ENCODE data around the gene RELN. TPM values are rescaled to one million over a fixed set of nuclear protein-coding genes. Genes with fewer than 3 reads are reported as not detected.

RELN gene
- total RNA-seq, 4 donors from 2014 or later: 1.0 to 3.5 (median 1.3) TPM

DNA sequence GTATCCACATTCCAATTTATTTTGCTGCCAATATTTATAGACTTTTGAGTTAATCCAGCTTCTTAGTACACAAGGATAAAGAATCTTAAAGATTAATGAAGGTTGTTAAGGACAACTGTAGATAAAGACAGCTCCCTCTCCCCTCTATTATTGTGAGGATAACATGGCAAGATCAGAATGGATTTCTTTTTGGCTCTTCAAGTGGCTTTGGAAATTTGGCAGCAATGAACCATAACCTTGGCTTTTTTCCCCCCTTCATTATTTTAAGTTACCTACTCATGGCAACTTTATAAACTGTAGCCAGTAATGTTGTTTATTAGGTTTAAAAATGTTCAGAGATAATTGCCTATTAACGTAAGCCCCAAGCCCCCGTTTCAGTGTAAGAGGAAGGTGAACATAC, 412.4 kb downstream of the RELN start:
- intact Hi-C loops (cut with DNase I; ENCODE audit: low total_unique reads): no loop called here
- WGBS, 2 donors: 65 to 72% methylated on average over 2 of the region's 2 CpGs
- DNase-seq (ENCODE audit: low spot score in 2 of 2): no peak
- TF ChIP-seq, protein P1, sequence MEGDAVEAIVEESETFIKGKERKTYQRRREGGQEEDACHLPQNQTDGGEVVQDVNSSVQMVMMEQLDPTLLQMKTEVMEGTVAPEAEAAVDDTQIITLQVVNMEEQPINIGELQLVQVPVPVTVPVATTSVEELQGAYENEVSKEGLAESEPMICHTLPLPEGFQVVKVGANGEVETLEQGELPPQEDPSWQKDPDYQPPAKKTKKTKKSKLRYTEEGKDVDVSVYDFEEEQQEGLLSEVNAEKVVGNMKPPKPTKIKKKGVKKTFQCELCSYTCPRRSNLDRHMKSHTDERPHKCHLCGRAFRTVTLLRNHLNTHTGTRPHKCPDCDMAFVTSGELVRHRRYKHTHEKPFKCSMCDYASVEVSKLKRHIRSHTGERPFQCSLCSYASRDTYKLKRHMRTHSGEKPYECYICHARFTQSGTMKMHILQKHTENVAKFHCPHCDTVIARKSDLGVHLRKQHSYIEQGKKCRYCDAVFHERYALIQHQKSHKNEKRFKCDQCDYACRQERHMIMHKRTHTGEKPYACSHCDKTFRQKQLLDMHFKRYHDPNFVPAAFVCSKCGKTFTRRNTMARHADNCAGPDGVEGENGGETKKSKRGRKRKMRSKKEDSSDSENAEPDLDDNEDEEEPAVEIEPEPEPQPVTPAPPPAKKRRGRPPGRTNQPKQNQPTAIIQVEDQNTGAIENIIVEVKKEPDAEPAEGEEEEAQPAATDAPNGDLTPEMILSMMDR (IDR thresholded peaks at IDR 0.05): no peak
- no peak for TF ChIP-seq POLR2A (IDR thresholded peaks at IDR 0.05)
- no peak overlapping the region for H3K4me3 ChIP-seq (ENCODE audit: low read depth, poor library complexity, severe bottlenecking)

DNA sequence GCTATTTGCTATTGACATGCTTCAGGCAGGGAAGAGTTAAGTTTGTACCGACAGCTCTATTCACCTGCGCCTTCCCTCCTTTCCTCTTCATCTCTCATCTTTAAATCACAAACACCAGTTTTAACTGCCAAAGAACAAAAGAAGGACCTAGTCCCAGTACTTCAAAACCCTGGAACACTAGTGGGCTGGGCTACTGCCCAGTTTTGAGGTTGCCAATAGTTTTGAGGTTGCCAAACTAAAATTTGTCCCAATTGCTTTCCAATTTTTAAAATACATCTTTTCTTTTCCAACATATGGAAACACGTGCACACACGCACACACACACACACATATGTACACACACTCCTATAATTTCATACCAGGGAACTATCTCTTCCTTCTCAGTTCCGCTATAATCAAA, 412.8 kb downstream of the RELN start:
- TF ChIP-seq POLR2A (IDR thresholded peaks at IDR 0.05): no peak
- TF ChIP-seq, protein P1 (IDR thresholded peaks at IDR 0.05): no peak
- intact Hi-C loops (cut with DNase I; ENCODE audit: low total_unique reads): no loop called here
- WGBS, 2 donors: 46 to 55% methylated on average over 5 of the region's 5 CpGs
- H3K4me3 ChIP-seq (ENCODE audit: low read depth, poor library complexity, severe bottlenecking): no peak overlapping the region
- no peak for DNase-seq (ENCODE audit: low spot score in 2 of 2)

DNA sequence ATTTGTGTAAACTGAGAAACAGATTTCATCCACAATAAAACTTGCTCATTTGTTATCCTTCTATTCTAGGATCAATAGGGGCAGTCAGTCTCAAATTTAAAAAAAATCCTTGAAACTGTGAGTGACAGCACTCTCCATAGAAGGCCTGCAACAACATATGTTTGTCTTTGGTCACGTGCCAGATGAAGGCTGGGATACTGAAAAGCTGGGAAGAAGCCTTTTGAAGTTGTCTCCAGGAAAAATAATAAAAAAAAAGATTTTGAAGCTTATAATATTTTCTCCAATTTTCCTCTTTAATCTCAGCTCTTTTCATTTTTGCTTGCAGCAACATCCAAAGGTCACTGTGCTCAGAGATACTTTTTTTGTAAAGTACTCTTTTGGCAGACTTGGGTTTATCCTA, 414.9 kb downstream of the RELN start:
- intact Hi-C loops (cut with DNase I; ENCODE audit: low total_unique reads): no loop called here
- WGBS, 2 donors: 33 to 38% methylated on average over 1 of the region's 1 CpG
- DNase-seq (ENCODE audit: low spot score in 2 of 2): no peak
- TF ChIP-seq POLR2A (IDR thresholded peaks at IDR 0.05): no peak
- no peak overlapping the region for H3K4me3 ChIP-seq (ENCODE audit: low read depth, poor library complexity, severe bottlenecking)

DNA sequence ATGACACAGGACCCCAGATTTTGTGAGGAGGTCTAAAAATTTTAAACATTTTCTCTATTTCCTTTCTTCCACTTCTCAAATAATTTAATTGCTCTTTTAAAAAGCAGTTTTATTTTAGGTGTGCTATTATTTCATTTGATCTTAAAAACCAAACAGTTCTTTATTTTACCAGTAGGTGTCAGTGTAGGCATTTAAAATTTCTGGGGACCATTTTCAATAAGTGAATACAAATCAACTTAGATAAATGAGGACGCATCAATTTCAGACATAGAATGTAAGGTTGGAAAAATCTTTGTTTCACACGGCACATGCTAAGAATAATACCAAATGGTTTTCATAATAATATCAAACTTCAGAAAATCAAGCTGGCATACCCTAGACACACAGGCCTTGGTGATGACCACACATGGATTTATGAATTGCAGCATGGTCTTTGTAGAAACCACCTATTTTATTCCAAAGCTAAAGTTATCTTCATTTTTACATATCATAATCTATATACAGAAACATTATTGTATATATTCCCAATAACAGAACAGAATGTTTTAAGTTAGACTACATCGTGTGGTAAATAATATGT, 415.9 kb downstream of the RELN start:
- no peak for DNase-seq (ENCODE audit: low spot score in 2 of 2)
- intact Hi-C loops (cut with DNase I; ENCODE audit: low total_unique reads): no loop called here
- H3K4me3 ChIP-seq (ENCODE audit: low read depth, poor library complexity, severe bottlenecking): no peak overlapping the region
- WGBS, 2 donors: 44 to 51% methylated on average over 3 of the region's 3 CpGs
- TF ChIP-seq, protein P1 (IDR thresholded peaks at IDR 0.05): no peak
- TF ChIP-seq POLR2A (IDR thresholded peaks at IDR 0.05): no peak

DNA sequence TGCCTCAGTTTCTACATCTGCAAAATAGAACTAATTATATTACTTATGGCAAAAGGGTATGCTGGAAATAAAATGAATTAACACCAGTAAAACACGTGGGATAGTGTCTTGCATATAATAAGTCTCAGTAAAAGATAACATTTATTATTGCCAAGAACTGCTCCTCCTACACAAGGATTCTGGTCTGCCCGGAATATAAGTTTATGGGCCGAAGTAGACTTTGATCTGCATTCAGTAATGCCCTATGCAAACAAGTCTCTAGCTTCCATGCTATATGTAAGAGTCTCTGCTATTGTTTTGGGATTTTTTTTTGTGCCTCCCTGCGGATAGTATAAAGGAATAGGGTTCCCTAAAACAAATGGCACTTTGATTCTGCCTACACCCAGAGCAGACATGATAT, 417.9 kb downstream of the RELN start:
- intact Hi-C loops (cut with DNase I; ENCODE audit: low total_unique reads): no loop called here
- H3K4me3 ChIP-seq (ENCODE audit: low read depth, poor library complexity, severe bottlenecking): no peak overlapping the region
- 42 to 61% methylated on average over 4 of the region's 4 CpGs for WGBS, 2 donors
- TF ChIP-seq, protein P1 (IDR thresholded peaks at IDR 0.05): no peak
- DNase-seq (ENCODE audit: low spot score in 2 of 2): no peak

DNA sequence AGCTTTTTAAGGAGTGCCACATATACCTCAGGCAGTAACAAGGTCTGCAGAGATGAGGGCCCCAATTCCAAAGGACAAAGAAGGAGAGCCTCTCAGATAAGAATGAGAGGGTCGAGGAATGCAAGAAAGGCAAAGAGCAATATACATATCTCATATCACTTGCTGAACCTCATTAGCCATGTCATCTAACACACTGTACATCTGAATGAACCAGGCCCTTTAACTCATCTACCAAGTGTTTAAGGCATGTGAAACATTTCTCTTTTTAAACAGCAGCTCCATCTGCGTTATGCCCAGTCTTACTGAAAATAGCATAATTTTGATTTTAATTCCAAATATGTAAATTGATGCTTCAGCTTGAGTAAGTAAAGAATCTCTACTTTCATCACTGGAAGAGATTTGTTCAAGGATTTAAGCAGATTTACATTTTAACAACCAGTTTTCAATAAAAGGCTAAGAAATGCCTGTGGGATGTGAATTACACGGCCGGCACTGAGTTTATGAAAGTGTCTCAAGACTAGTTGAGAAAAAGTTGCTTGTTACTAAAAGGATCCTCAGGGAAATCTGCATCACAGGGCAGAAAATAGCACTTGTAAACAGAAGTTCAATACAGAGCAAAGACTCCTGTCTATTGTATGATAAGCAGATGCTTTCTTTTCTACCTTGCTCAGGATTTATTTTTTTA, 419.7 kb downstream of the RELN start:
- intact Hi-C loops (cut with DNase I; ENCODE audit: low total_unique reads): no loop called here
- WGBS, 2 donors: 73 to 84% methylated on average over 4 of the region's 4 CpGs
- no peak overlapping the region for H3K4me3 ChIP-seq (ENCODE audit: low read depth, poor library complexity, severe bottlenecking)
- TF ChIP-seq, protein P1 (IDR thresholded peaks at IDR 0.05): no peak
- no peak for TF ChIP-seq POLR2A (IDR thresholded peaks at IDR 0.05)
- DNase-seq (ENCODE audit: low spot score in 2 of 2): no peak

All from lower leg skin (tissue), 4 donors.